ENCODE results near the gene MYOCD.

The MYOCD gene

GRCh38 chr17:12719948-12720347 is 54.3 kb downstream of the MYOCD start:
- Histone ChIP-seq H3K4me3 (ENCODE audit: low read depth, low read length, poor library complexity, severe bottlenecking) (no peak overlapping the region), H3K27ac (ENCODE audit: low read depth, low read length, poor library complexity, severe bottlenecking) (no peak overlapping the region), H3K9ac (ENCODE audit: low read length) (no peak overlapping the region), H3K9me3 (ENCODE audit: low read length) (no peaks in the 10 kb centered on the region), H3K9me2 (ENCODE audit: low read depth, low read length) (no peaks in the 10 kb centered on the region), H3F3A (ENCODE audit: insufficient read depth, low read length) (no peaks in the 10 kb centered on the region), H3K36me3 (ENCODE audit: insufficient read depth, low read length) (no peaks in the 10 kb centered on the region), H3K27me3 (ENCODE audit: insufficient read depth, low read length) (no peaks in the 10 kb centered on the region; the same call in 1 of the 2 replicates), H2AFZ (ENCODE audit: low read length) (no peak overlapping the region), H3K79me2 (ENCODE audit: insufficient read depth, low read length) (no peaks in the 10 kb centered on the region), H3K4me2 (ENCODE audit: low read length) (no peak overlapping the region), H3K4me1 (ENCODE audit: insufficient read depth, low read length, severe bottlenecking) (no peaks in the 10 kb centered on the region), H4K20me1 (ENCODE audit: insufficient read depth, low read length) (no peaks in the 10 kb centered on the region)
- TF ChIP-seq EZH2 (IDR thresholded peaks at IDR 0.05; ENCODE audit: borderline replicate concordance, low read length) (no peak), CTCF (IDR thresholded peaks at IDR 0.05; ENCODE audit: low read length) (no peak)

- Histone ChIP-seq H3K36me3 (ENCODE audit: insufficient read depth, low read length) (no peaks in the 10 kb centered on the region), H4K20me1 (ENCODE audit: insufficient read depth, low read length) (no peaks in the 10 kb centered on the region), H3K4me1 (ENCODE audit: insufficient read depth, low read length, severe bottlenecking) (no peaks in the 10 kb centered on the region), H3F3A (ENCODE audit: insufficient read depth, low read length) (no peaks in the 10 kb centered on the region), H3K4me3 (ENCODE audit: low read depth, low read length, poor library complexity, severe bottlenecking) (no peak overlapping the region), H3K9me2 (ENCODE audit: low read depth, low read length) (no peaks in the 10 kb centered on the region), H3K27me3 (ENCODE audit: insufficient read depth, low read length) (no peaks in the 10 kb centered on the region; the same call in 1 of the 2 replicates), H3K79me2 (ENCODE audit: insufficient read depth, low read length) (no peaks in the 10 kb centered on the region), H3K4me2 (ENCODE audit: low read length) (no peak overlapping the region), H3K9me3 (ENCODE audit: low read length) (no peaks in the 10 kb centered on the region), H3K9ac (ENCODE audit: low read length) (no peak overlapping the region), H2AFZ (ENCODE audit: low read length) (no peak overlapping the region), H3K27ac (ENCODE audit: low read depth, low read length, poor library complexity, severe bottlenecking) (no peak overlapping the region)
- TF ChIP-seq CTCF (IDR thresholded peaks at IDR 0.05; ENCODE audit: low read length) (no peak), EZH2 (IDR thresholded peaks at IDR 0.05; ENCODE audit: borderline replicate concordance, low read length) (no peak)
These were observed 55.9 kb downstream of the MYOCD start for GRCh38 chr17:12721581-12721980.

GRCh38 chr17:12722282-12722681 is 56.6 kb downstream of the MYOCD start:
- Histone ChIP-seq H3K4me1 (ENCODE audit: insufficient read depth, low read length, severe bottlenecking) (no peaks in the 10 kb centered on the region), H3K4me3 (ENCODE audit: low read depth, low read length, poor library complexity, severe bottlenecking) (no peak overlapping the region), H3K4me2 (ENCODE audit: low read length) (no peak overlapping the region), H3K27ac (ENCODE audit: low read depth, low read length, poor library complexity, severe bottlenecking) (no peak overlapping the region), H3K27me3 (ENCODE audit: insufficient read depth, low read length) (peaks cover 3% of the 10 kb centered on the region; the same call in 1 of the 2 replicates), H4K20me1 (ENCODE audit: insufficient read depth, low read length) (no peaks in the 10 kb centered on the region), H3F3A (ENCODE audit: insufficient read depth, low read length) (no peaks in the 10 kb centered on the region), H3K36me3 (ENCODE audit: insufficient read depth, low read length) (no peaks in the 10 kb centered on the region), H3K9ac (ENCODE audit: low read length) (no peak overlapping the region), H3K9me2 (ENCODE audit: low read depth, low read length) (no peaks in the 10 kb centered on the region), H2AFZ (ENCODE audit: low read length) (no peak overlapping the region), H3K9me3 (ENCODE audit: low read length) (no peaks in the 10 kb centered on the region), H3K79me2 (ENCODE audit: insufficient read depth, low read length) (no peaks in the 10 kb centered on the region)
- no peak for TF ChIP-seq EZH2 (IDR thresholded peaks at IDR 0.05; ENCODE audit: borderline replicate concordance, low read length)
- TF ChIP-seq CTCF (IDR thresholded peaks at IDR 0.05; ENCODE audit: low read length): no peak

Measured in OCI-LY1 (cell line).